Neural cell (in vitro differentiated cells): Measurements from ENCODE around the gene MRPL19.

Experiments used
- CTCF ChIP-seq: fragments of 450-650 bp; IDR thresholded peaks from 2 replicates; pipeline ENCODE4 v1.5.1; 2014; ENCODE audit warnings: antibody characterized with exemption, mild to moderate bottlenecking, moderate library complexity; ENCODE audit not compliant: poor library complexity, severe bottlenecking
- EZH2 ChIP-seq: fragments of 200-600, 300-800 bp; shearing (Covaris generic), sonication (generic); IDR thresholded peaks from 2 replicates; pipeline ENCODE4 v1.6.1; 2014; ENCODE audit warnings: antibody characterized with exemption, low read length, borderline replicate concordance, mild to moderate bottlenecking; ENCODE audit not compliant: insufficient read depth, poor library complexity, severe bottlenecking
- POLR2AphosphoS5 ChIP-seq: IDR thresholded peaks from 2 replicates; pipeline ENCODE4 v1.6.1; 2012
- RAD21 ChIP-seq: fragments of 450-650 bp; conservative IDR thresholded peaks from 2 replicates; pipeline ENCODE4 v1.6.1; 2014; ENCODE audit warnings: antibody characterized with exemption, mild to moderate bottlenecking, moderate library complexity

- TF ChIP-seq RAD21 (no peak), EZH2 (no peak), CTCF (no peak), POLR2AphosphoS5 (no peak)
Observed at GRCh38 chr2:75688196-75688595, 41.6 kb downstream of the MRPL19 start.
